ENCODE data around the gene ATF6.
A peak's percentile ranks its signal among the peaks of the same experiment; 100 is the strongest.

Gene ATF6

DNA sequence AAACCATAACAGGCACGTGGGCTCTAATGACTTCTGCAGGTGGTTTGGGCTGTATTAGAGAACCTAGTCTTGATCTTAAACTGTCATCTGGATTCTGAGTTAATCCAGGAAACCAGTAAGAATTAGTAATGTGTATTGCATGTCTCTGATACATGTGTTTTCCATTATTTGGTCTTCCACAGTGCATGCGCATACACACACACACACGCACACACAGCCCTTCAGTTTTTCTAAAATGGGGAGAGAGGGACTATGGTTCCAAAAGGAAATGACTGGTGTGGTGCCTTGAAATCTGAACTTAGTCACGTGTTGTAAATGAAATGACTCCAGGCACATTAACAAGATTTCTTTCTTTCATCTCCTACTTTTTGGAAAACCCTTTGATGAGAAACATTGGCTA is 190.0 kb downstream of the ATF6 start:
- Mint-ChIP-seq H3K36me3 (ENCODE audit: low read depth) (peaks cover 26% of the 10 kb centered on the region), H3K4me3 (peak overlapping the region in 1 of 3 experiments; percentile 15), H3K4me1 (peaks cover 61% of the 10 kb centered on the region), H3K27ac (peak overlapping the region; percentile 44 to 78 (median 66)), H3K27me3 (ENCODE audit: low read depth) (no peaks in the 10 kb centered on the region), H3K9me3 (no peaks in the 10 kb centered on the region)
- TF ChIP-seq, protein P1, sequence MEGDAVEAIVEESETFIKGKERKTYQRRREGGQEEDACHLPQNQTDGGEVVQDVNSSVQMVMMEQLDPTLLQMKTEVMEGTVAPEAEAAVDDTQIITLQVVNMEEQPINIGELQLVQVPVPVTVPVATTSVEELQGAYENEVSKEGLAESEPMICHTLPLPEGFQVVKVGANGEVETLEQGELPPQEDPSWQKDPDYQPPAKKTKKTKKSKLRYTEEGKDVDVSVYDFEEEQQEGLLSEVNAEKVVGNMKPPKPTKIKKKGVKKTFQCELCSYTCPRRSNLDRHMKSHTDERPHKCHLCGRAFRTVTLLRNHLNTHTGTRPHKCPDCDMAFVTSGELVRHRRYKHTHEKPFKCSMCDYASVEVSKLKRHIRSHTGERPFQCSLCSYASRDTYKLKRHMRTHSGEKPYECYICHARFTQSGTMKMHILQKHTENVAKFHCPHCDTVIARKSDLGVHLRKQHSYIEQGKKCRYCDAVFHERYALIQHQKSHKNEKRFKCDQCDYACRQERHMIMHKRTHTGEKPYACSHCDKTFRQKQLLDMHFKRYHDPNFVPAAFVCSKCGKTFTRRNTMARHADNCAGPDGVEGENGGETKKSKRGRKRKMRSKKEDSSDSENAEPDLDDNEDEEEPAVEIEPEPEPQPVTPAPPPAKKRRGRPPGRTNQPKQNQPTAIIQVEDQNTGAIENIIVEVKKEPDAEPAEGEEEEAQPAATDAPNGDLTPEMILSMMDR (IDR thresholded peaks at IDR 0.05; ENCODE audit: unreplicated experiment in 3 of 3): no peak

DNA sequence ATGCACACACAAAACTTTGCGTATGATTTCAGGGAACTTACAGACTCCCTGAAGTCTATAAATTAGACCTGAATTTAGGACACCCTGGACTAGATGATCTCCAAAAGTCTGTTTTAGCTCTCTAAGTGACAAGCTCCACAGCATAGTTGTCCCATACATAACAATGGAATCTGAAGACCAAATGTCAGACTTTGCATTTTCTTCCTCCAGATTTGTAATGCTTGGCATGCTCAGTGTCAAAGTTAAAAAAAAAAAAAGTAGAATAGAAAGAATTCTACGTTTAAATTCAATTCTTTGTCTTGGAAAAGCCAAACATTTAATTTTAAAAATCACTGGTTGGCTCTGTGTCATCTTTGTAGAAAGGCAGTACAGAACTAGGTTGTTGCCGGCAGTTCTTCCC is 190.8 kb downstream of the ATF6 start:
- H3K36me3 Mint-ChIP-seq (ENCODE audit: low read depth): peaks cover 27% of the 10 kb centered on the region
- H3K4me1 Mint-ChIP-seq: peaks cover 59% of the 10 kb centered on the region
- peak overlapping the region in 2 of 3 experiments; percentile 66 to 78 for H3K27ac Mint-ChIP-seq
- TF ChIP-seq, protein P1 (IDR thresholded peaks at IDR 0.05; ENCODE audit: unreplicated experiment in 3 of 3): no peak
- no peak overlapping the region for H3K4me3 Mint-ChIP-seq
- no peaks in the 10 kb centered on the region for H3K27me3 Mint-ChIP-seq (ENCODE audit: low read depth)
- H3K9me3 Mint-ChIP-seq: no peaks in the 10 kb centered on the region

DNA sequence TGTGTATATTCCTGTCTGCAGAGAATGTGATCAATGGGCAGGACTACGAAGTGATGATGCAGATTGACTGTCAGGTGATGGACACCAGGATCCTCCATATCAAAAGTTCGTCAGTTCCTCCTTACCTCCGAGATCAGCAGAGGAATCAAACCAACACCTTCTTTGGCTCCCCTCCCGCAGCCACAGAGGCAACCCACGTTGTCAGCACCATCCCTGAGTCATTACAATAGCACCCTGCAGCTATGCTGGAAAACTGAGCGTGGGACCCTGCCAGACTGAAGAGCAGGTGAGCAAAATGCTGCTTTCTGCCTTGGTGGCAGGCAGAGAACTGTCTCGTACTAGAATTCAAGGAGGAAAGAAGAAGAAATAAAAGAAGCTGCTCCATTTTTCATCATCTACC is 192.3 kb downstream of the ATF6 start:
- Mint-ChIP-seq H3K4me3 (no peak overlapping the region), H3K4me1 (peaks cover 55% of the 10 kb centered on the region), H3K27me3 (ENCODE audit: low read depth) (no peaks in the 10 kb centered on the region), H3K27ac (no peak overlapping the region), H3K9me3 (no peaks in the 10 kb centered on the region), H3K36me3 (ENCODE audit: low read depth) (peaks cover 30% of the 10 kb centered on the region)
- TF ChIP-seq, protein P1 (IDR thresholded peaks at IDR 0.05; ENCODE audit: unreplicated experiment in 3 of 3): no peak

- peaks cover 50% of the 10 kb centered on the region for H3K36me3 Mint-ChIP-seq (ENCODE audit: low read depth)
- TF ChIP-seq, protein P1 (IDR thresholded peaks at IDR 0.05; ENCODE audit: unreplicated experiment in 3 of 3): no peak
- H3K9me3 Mint-ChIP-seq: no peaks in the 10 kb centered on the region
- no peak overlapping the region for H3K4me3 Mint-ChIP-seq
- H3K27me3 Mint-ChIP-seq (ENCODE audit: low read depth): peaks cover 3% of the 10 kb centered on the region
- H3K27ac Mint-ChIP-seq: peak overlapping the region in 1 of 3 experiments; percentile 12
- peaks cover 18% of the 10 kb centered on the region for H3K4me1 Mint-ChIP-seq
Observed at GRCh38 chr1:161962091-161962887, 196.2 kb downstream of the ATF6 start.

- H3K4me3 Mint-ChIP-seq: no peak overlapping the region
- H3K4me1 Mint-ChIP-seq: peaks cover 15% of the 10 kb centered on the region
- peaks cover 6% of the 10 kb centered on the region for H3K27me3 Mint-ChIP-seq (ENCODE audit: low read depth)
- no peak overlapping the region for H3K27ac Mint-ChIP-seq
- TF ChIP-seq, protein P1 (IDR thresholded peaks at IDR 0.05; ENCODE audit: unreplicated experiment in 3 of 3): no peak
- H3K9me3 Mint-ChIP-seq: no peaks in the 10 kb centered on the region
- peaks cover 35% of the 10 kb centered on the region for H3K36me3 Mint-ChIP-seq (ENCODE audit: low read depth)
Observed at GRCh38 chr1:161966067-161966466, 199.9 kb downstream of the ATF6 start.

DNA sequence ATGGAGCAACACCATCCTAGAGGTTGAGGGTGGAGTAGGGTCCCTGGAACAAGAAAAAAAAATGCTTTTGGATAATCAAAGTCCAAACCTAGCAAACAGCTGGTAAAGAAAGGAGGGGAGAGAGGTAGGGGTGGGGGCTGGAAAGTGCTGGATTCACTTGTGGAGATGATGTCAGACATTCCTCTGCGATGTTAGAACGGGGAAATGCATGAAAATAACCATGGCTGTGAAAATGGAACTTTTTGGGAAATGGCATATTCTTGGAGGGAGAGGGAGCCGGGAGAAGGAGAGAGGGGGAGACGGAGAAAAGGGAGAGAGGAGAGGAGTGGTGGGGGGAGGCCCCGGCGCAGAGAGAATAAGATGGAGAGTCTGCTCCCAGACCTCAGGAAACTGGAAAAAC is 203.9 kb downstream of the ATF6 start:
- TF ChIP-seq, protein P1 (IDR thresholded peaks at IDR 0.05; ENCODE audit: unreplicated experiment in 3 of 3): no peak
- H3K9me3 Mint-ChIP-seq: no peaks in the 10 kb centered on the region
- H3K27me3 Mint-ChIP-seq (ENCODE audit: low read depth): peaks cover 11% of the 10 kb centered on the region
- H3K4me1 Mint-ChIP-seq: peaks cover 18% of the 10 kb centered on the region
- no peak overlapping the region for H3K4me3 Mint-ChIP-seq
- H3K36me3 Mint-ChIP-seq (ENCODE audit: low read depth): peaks cover 24% of the 10 kb centered on the region
- no peak overlapping the region for H3K27ac Mint-ChIP-seq

Measured in nephron (organoid).